GM18868 (cell line): ENCODE measurements around the gene ADK.
"Not testable (repeated sequence)": the region's sequence is repeated elsewhere in the genome, so short reads cannot be mapped to it uniquely, and the experiment has no call there.

ENCODE experiments used
- ATAC-seq: cut with Tn5 transposase; IDR thresholded peaks from one replicate; pipeline ENCODE4 v1.9.1; 2021; ENCODE audit warnings: mild to moderate bottlenecking, moderate library complexity; ENCODE audit not compliant: unreplicated experiment

The ADK gene

GRCh38 chr10:74415146-74415839 is 264.3 kb downstream of the ADK start:
- no peak for ATAC-seq

DNA sequence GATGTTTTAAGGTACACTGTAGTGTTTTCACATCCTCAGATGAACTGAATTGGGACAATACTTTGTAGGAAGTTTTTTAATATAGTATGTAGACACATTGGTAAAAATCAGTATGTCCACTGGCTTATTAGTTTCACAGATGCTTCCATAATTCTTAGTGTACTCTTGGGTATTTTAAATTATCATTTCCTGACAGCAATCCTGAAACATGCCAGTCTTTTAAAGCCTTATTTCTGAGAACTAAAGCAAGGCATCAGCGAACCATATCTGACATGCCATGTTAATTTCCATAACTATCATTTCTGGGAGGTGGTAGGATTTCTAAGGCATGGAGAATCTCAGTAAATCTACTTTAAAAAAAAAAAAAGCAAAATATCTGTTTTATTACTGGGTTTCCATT is 266.4 kb downstream of the ADK start:
- no peak for ATAC-seq

GRCh38 chr10:74418285-74418872 is 267.4 kb downstream of the ADK start:
- ATAC-seq, result no peak

DNA sequence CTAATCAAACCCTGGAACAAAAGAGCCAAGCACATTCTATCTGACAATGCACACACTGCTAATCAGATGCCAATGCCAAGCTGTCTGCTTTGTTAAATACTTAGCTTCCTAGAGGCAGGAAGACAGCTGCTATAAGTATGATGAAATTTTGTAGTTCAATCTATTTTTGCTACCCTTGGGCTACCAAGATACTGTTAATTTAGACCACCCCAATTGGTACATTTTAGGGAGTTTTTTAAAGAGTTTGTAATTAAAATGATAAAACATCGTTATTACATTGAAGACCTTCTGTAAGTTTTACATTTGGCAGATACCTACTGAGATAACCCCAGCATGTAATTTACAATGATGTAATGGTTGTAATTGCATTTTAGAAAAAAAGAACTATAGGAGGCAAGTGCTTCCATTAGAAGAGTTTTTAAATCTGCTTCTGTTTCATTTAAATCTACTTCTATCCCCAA is 268.5 kb downstream of the ADK start:
- ATAC-seq, result no peak

- no peak for ATAC-seq
These were observed 268.9 kb downstream of the ADK start for GRCh38 chr10:74419958-74420375.

DNA sequence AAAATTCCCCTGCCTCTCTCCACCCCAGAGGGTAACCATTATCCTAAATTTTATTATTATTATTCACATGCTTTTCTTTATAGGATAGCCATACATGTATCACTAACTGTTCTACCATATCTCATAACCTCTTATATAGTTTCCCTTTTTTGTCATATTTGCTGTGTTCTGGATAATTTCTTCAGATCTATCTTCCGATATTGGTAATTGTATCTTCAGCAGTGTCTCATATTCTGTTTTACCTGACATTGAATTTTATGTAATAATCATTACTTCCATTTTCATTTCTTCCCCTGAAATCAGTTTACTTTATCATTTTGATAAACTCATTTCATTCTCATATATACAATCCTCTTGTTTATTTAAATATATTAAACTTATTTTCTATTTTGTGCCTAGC is 273.5 kb downstream of the ADK start:
- ATAC-seq, result no peak

- ATAC-seq, result no peak
These were observed 274.5 kb downstream of the ADK start for GRCh38 chr10:74425456-74426001.

- no peak for ATAC-seq
These were observed 280.8 kb downstream of the ADK start for GRCh38 chr10:74431816-74432215.

- no peak for ATAC-seq
These were observed 282.0 kb downstream of the ADK start for GRCh38 chr10:74432841-74433594.

- no peak for ATAC-seq
These were observed 282.6 kb downstream of the ADK start for GRCh38 chr10:74433595-74433956.

- ATAC-seq, result no peak
These were observed 283.0 kb downstream of the ADK start for GRCh38 chr10:74433993-74434392.

DNA sequence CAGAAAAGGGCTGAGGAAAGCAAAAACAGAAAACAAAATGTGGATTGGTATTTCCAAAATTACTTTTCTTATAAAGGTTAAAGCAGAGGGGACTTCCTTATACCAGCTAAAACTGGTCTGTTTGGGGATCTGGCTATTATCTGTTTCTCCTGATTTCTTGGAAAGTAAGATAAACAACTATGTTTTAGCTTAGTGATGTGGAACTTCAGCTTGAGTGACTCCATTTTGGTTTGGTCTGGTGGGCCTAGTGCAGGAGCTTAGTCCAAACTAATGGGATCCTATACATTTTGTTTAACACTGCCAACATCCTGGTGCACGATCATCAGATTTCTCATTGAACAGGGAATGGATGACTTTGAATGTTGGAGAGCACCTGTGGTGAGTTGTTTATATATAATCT is 283.5 kb downstream of the ADK start:
- ATAC-seq, result no peak

GRCh38 chr10:74436523-74437170 is 285.6 kb downstream of the ADK start:
- no peak for ATAC-seq

DNA sequence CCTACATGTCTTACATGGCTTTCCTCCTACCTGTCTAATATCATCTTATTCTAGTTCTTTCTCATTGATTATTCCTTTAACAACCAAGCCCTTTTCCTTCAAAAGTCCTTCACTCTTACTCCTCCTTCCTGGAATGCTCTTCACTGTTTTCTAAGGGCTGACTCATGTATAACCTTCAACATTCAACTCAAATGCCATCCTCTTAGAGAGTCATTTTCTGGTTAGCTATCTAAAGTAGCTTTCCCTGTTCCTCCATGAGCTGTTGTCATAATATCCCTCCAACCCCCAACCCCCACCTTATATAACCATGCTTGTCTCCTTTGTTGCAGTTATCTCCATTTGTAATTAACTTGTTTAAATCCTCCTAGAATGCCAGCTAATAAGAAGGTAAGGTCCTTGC is 286.8 kb downstream of the ADK start:
- ATAC-seq, result no peak

GRCh38 chr10:74439213-74439612 is 288.2 kb downstream of the ADK start:
- no peak for ATAC-seq

DNA sequence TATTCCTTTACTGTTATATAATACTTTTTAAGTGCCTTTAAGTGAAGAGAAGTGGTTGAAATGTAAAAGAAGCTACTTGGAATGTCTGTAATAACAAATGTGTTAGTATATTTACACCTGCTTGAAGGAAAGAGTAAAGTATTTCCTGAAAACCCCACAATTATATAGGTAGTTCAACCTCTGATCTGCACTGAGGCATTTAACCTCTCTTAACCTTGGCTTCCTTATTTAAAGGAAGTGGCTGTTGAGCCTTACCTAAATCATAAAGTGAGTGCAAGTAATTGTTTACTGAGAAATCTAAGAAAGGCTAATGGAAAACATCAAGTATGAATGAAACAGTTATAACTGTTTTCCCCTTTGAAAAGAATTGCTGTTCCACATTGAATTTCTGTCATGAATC is 294.5 kb downstream of the ADK start:
- ATAC-seq, result no peak

GRCh38 chr10:74450602-74451001 is 299.6 kb downstream of the ADK start:
- ATAC-seq, result no peak

DNA sequence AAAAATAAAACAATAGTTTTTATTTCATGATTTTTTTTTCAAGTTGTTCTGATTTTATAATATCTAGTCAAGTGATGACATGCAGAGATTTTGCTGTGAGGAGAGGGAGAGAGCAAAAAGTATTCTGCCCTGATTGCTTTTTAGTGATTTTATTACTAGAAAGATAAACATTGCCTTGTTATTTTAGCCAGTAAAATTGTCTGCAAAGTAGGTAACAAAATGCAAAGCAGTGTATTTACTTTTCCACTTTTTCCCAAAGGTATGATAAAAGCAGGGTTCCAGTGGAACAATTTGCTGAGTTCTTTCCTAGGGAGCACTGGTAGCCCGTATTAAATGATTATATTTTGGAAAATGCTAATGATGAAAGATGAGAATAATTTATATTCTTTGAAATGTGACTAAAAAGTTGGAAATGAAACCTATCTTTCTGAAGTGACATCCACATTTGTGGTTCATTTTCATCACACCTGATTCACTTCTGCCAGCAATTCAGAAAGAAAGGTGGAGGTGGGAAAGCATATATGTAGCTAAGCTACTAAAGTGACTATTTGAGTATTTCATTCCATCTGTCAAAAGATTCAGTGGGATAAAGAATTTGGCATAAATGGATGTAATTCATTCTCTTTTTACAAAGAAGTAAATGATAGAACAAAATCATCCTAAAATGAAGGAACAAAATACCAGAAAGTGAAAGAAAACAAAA is 300.3 kb downstream of the ADK start:
- ATAC-seq, result no peak

GRCh38 chr10:74453169-74453568 is 302.1 kb downstream of the ADK start:
- no peak for ATAC-seq

- not testable (repeated sequence) for ATAC-seq
These were observed 306.5 kb downstream of the ADK start for GRCh38 chr10:74457478-74457877.

DNA sequence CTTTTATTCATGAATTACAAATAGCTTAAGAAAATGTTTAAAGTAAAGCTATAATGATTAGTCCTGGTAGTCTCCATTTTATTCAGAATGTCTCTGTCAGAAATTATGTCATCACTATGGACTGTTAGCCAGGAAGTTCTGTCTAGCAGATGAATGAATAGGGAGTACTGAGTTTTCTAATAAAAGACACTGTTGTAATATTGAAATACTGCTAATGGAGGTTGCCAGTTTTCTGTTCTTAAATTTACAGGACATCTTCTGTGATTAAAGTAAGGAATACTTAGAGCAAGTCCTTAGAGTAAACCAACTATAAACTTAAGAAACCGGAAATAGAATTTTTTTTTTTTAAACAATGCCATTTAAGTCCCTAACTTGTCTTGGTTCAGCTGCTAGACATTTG is 309.8 kb downstream of the ADK start:
- no peak for ATAC-seq
